Activated T-cell treated with anti-CD3 and anti-CD28 coated beads for 4 hours (primary cell): ENCODE data around the gene AVL9.
"Not testable (repeated sequence)": the region's sequence is repeated elsewhere in the genome, so short reads cannot be mapped to it uniquely, and the experiment has no call there.

Experiments used
- DNase-seq: peaks from one replicate; pipeline ENCODE4 v3.0.0-alpha.2; 2020

The AVL9 gene

GRCh38 chr7:32495298-32496051 is at the start of gene AVL9:
AVL9 (plus strand) TSS chr7:32495489; CDS start chr7:32495710, 221 bp downstream.
- peak; percentile 99 for DNase-seq

GRCh38 chr7:32447218-32447617 is 48.1 kb upstream of the AVL9 start:
- DNase-seq = no peak

DNA sequence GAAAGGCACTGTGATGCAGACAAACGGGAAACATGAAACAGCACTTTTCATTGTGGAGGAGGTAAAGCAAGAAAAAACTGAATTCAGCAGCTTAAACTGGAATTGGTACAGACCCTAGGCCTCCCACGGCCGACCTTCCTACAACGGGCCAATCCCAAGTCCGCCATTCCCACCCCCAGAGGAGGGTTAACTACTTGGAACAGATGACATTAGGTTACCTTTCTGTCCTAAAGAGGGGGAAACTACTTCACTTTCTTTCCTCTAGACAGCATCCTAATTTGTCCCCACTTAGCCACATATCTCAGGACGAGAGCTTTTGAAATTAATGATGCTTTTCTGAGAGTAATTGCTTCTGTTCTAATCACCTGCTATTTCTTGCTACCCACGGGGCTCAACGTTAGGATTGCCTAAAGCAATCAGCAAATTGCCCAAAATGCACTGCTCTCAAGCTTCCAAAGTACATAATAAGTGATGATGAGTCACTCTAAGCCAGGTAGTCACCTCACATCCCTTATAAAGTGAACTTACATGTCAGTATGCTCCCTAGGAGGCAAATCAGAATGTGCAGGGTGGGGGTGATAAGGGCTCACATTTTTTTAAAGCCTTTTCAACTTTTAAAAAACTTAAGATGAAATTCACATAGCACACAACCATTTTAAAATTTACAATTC is 41.8 kb upstream of the AVL9 start:
- DNase-seq = no peak

GRCh38 chr7:32458025-32458424 is 37.3 kb upstream of the AVL9 start:
- no peak for DNase-seq

GRCh38 chr7:32459788-32460187 is 35.5 kb upstream of the AVL9 start:
- DNase-seq = no peak

DNA sequence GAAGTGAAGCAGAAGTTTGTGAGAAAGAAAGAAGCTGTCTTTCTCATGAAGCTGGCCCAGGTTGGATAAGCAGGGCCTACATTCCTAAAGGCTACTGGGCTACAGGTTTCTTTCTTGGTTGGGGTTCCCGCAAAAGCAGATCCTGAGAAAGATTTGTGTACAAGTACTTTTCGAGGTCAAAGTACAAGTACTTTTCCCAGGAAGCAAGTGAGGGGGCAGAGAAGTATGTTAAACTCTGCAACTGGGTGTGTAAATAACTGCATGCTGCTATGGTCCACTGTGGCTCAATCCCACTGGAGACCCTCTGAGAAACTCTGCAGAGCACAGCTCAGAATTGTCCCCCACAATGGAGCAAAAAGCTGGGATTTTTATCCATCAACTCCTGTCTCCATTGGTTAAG is 33.8 kb upstream of the AVL9 start:
- no peak for DNase-seq

DNA sequence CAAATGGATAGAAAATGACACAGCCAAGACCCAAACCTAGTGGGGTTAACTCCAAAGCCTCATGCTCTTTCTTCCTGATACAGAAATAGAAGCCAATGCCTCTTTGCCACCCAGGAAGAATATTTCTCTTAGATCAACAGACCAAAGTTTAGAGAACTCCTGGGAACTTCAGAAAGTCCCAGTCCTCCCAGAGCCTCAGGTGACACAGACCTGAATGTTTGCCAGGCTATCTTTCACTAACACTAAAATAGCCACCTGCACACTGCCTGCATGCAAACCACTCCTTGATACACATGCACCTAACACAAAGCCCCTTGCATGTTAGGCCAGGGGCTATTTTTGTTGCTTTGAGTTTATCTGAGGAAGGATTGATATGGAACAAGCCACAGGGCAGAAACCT is 32.8 kb upstream of the AVL9 start:
- DNase-seq = no peak

GRCh38 chr7:32462977-32463376 is 32.3 kb upstream of the AVL9 start:
- no peak for DNase-seq

DNA sequence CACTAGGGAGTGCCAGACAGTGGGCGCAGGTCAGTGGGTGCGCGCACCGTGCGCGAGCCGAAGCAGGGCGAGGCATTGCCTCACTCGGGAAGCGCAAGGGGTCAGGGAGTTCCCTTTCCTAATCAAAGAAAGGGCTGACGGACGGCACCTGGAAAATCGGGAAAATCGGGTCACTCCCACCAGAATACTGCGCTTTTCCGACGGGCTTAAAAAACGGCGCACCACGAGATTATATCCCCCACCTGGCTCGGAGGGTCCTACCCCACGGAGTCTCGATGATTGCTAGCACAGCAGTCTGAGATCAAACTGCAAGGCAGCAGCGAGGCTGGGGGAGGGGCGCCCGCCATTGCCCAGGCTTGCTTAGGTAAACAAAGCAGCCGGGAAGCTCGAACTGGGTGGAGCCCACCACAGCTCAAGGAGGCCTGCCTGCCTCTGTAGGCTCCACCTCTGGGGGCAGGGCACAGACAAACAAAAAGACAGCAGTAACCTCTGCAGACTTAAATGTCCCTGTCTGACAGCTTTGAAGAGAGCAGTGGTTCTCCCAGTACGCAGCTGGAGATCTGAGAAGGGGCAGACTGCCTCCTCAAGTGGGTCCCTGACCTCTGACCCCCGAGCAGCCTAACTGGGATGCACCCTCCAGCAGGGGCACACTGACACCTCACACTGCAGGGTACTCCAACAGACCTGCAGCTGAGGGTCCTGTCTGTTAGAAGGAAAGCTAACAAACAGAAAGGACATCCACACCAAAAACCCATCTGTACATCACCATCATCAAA is 30.5 kb upstream of the AVL9 start:
- DNase-seq = not testable (repeated sequence)

- DNase-seq = not testable (repeated sequence)
Observed at GRCh38 chr7:32470004-32470403, 25.3 kb upstream of the AVL9 start.

- no peak for DNase-seq
Observed at GRCh38 chr7:32470871-32471270, 24.4 kb upstream of the AVL9 start.

GRCh38 chr7:32472015-32472414 is 23.3 kb upstream of the AVL9 start:
- no peak for DNase-seq

- no peak for DNase-seq
Observed at GRCh38 chr7:32474008-32474407, 21.3 kb upstream of the AVL9 start.

DNA sequence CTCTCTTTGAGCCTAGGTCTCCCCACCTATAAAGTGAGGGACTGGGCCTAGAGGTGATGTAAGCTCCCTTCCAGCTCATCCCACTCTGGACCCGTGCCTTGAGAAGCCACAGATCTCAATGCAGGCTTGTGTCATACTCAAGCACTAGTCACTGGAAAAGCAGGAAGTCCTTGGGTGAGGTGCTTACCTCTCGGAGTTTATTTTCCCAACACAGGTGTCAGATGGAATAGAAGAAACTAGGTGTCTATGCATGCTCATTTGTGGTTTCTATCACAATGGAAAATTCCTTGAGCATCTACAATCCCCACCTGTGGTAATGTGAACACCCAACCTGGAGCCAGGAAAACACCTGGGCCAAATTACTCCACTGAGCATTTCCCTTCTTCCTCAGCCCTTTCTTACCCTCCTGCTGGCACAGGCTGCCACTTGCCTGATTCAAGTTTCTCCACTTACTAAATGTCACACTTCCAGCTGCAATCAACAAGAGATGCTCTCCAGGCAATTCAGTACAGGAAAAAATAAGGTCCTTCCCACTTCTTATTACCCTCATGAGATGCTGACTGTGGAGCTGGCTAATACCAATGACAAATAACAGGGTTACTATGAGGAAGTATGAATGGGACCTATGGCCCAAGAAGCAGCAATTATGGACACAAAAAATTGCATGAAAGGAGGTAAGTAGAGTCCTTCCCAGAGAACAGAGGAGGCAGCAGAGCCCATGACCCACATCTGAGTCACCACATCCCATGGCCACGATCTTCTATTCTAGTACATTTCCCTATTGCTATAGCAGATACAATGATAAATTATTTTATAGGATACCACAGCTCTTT is 18.3 kb upstream of the AVL9 start:
- DNase-seq = no peak

DNA sequence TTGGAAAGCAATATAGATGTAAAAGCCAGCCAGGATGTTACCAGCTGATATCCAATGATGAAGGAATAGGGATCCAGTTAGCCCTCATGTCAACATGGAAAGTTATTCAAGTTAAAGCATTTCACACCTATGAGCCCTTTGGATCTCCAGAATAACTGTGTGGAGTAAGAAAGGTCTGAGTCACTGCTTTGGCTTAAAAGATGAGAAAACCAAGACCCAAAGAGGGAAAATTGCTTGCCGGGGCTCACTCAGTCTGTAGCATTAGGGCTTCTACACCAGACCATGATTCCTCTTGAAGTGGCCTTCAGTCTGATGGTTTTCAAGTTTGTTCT is 17.7 kb upstream of the AVL9 start:
- no peak for DNase-seq

- no peak for DNase-seq
Observed at GRCh38 chr7:32479574-32480200, 15.6 kb upstream of the AVL9 start.

GRCh38 chr7:32481176-32481575 is 14.1 kb upstream of the AVL9 start:
- no peak for DNase-seq

DNA sequence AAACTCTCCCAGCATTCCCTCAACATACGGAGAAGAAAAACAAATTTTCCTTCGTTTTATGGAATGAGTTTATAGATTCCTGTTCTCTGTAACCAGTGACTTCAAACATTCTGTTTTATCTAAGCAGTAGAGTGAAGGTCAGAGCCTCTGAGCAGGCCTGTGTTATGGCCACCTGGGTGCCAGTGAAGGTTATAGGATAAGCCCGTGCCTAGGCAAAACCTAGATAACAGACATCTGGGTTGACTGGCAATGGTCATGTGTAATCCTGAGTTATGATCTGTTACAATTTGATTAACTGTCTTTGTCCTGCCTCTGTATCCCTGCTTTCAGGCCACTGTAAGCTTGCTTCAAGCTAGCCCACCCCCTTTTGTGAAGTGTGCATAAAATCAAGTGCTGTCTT is 13.4 kb upstream of the AVL9 start:
- DNase-seq = no peak

DNA sequence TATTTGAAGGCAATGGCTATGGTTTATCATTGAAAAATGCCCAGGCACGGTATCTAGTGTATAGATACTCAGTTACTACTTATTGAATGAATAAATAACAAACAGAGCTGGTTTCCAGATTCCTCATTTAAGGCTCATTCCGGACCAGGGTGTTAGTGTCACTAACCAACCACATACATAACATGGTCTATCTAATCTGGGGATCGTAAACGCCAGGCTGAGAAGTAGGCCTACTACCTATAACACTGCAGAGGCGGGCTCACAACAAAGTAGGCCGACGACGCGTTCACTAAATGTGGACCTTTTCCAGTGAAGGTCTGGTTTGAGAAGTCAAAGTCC is 5.5 kb upstream of the AVL9 start:
- no peak for DNase-seq

GRCh38 chr7:32490127-32490796 is 5.0 kb upstream of the AVL9 start, which contains the start of gene LSM5:
LSM5 (minus strand) TSS chr7:32490380; CDS start chr7:32490365, 15 bp downstream.
- DNase-seq = peak; percentile 83

- DNase-seq = no peak
Observed at GRCh38 chr7:32494946-32495297, 367 bp upstream of the AVL9 start.
